Left ventricle myocardium inferior (tissue), 1 donor: ENCODE results near the gene CISTR. TPM values are rescaled to one million over a fixed set of nuclear protein-coding genes. Genes with fewer than 3 reads are reported as not detected.
"Not testable (repeated sequence)": the region's sequence is repeated elsewhere in the genome, so short reads cannot be mapped to it uniquely, and the experiment has no call there.

Experiments
- DNase-seq: peaks from one replicate; pipeline ENCODE4 v3.0.0-alpha.2; 2020
- H3K27ac ChIP-seq: fragments of 200-600 bp; replicated peaks from 2 replicates; pipeline ENCODE4 v1.8.0; 2021
- H3K27me3 ChIP-seq: fragments of 200-600 bp; 2 replicates; pipeline ENCODE4 v1.8.0; 2021; ENCODE audit warnings: low read depth
- H3K36me3 ChIP-seq: fragments of 200-600 bp; 2 replicates; pipeline ENCODE4 v1.8.0; 2021
- H3K4me1 ChIP-seq: fragments of 200-600 bp; 2 replicates; pipeline ENCODE4 v1.8.0; 2021
- H3K4me3 ChIP-seq: fragments of 200-600 bp; 2 replicates; pipeline ENCODE4 v1.8.0; 2021; ENCODE audit warnings: mild to moderate bottlenecking, moderate library complexity
- H3K9me3 ChIP-seq: fragments of 200-600 bp; replicated peaks from 2 replicates; pipeline ENCODE4 v1.8.0; 2021
- intact Hi-C: fragments of 100-400 bp; cut with micrococcal nuclease; formaldehyde crosslinking; loops from one replicate; pipeline ENCODE4 v1.11.0; 2022
- total RNA-seq: library from RNA; stranded (reverse); fragmentation: NEBNext Ultra II Directional; extraction: Animal tissue kit (Norgen Biotek cat#: 25700); gene quantifications from one replicate; pipeline ENCODE4 v1.2.1, GENCODE V29; 2021
- TF ChIP-seq, protein P1 (sequence below): fragments of 200-600 bp; IDR thresholded peaks from 2 replicates; pipeline ENCODE4 v1.8.0; 2021; ENCODE audit warnings: antibody characterized with exemption, mild to moderate bottlenecking, borderline replicate concordance
- donor health status: DM: no; HTN: yes; CAD: no; lungs with severe emphysema.

The CISTR gene
- total RNA-seq, 1 donor from 2014 or later = 2.1 TPM

DNA sequence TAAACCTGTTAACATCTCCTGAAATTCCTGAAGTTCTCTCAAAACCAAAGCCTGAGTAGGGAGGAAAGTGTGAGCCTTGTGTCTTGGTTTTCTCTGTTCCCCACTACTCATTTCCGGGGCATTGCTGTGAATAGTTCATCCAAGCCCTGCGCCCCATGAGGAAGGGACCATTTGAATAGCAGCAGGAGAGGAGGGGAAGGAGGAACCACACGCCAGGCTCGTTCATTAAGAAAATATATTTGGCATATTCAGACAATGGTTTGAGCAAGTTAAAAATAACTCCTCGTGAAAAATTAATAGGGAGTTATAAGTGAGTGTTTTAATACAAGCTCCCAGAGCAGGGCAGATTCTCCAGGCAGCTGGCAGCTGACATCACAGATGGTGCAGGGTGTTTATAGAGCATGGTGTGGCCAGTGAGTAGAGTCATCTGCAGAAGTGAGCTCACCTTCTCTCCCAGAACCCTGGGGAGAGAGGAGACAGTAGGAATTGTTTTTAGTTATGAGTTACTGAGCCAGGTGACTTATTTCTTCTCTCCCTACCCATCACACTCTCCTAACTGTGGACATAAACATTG lies 29.5 kb upstream of the CISTR start:
- no peak for DNase-seq
- intact Hi-C loops = no loop called here

DNA sequence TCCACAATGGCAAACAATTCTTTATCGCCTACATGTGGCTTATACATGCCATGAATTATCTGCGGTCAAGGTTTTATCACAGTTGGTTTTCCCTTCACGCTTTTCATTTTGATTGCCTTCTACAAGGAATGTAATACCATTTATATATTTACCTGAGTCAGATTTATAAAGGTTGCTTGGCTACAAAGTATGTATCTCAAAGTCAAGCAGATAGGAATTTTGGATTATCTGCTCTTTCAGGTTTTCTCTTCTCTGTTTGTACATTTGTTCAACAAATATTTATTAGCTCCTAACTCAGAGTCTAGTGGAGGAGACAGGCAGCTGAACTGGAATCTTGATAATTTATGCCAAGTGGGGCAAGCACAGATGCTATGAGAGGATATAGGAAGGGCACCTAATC lies 28.5 kb upstream of the CISTR start:
- Histone ChIP-seq H3K27ac (no peak overlapping the region), H3K9me3 (no peaks in the 10 kb centered on the region), H3K4me3 (no peak overlapping the region), H3K36me3 (no peaks in the 10 kb centered on the region), H3K27me3 (peaks cover 77% of the 10 kb centered on the region), H3K4me1 (peaks cover 7% of the 10 kb centered on the region)
- DNase-seq = no peak
- intact Hi-C loops = no loop called here
- TF ChIP-seq, protein P1, sequence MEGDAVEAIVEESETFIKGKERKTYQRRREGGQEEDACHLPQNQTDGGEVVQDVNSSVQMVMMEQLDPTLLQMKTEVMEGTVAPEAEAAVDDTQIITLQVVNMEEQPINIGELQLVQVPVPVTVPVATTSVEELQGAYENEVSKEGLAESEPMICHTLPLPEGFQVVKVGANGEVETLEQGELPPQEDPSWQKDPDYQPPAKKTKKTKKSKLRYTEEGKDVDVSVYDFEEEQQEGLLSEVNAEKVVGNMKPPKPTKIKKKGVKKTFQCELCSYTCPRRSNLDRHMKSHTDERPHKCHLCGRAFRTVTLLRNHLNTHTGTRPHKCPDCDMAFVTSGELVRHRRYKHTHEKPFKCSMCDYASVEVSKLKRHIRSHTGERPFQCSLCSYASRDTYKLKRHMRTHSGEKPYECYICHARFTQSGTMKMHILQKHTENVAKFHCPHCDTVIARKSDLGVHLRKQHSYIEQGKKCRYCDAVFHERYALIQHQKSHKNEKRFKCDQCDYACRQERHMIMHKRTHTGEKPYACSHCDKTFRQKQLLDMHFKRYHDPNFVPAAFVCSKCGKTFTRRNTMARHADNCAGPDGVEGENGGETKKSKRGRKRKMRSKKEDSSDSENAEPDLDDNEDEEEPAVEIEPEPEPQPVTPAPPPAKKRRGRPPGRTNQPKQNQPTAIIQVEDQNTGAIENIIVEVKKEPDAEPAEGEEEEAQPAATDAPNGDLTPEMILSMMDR = no peak

More for the DNA sequence above, 29.5 kb upstream of the CISTR start:
- TF ChIP-seq, protein P1 = no peak
- H3K9me3 ChIP-seq = no peaks in the 10 kb centered on the region
- no peaks in the 10 kb centered on the region for H3K36me3 ChIP-seq
- peaks cover 85% of the 10 kb centered on the region for H3K27me3 ChIP-seq
- no peak overlapping the region for H3K4me3 ChIP-seq
- H3K27ac ChIP-seq = no peak overlapping the region
- H3K4me1 ChIP-seq = peaks cover 3% of the 10 kb centered on the region

DNA sequence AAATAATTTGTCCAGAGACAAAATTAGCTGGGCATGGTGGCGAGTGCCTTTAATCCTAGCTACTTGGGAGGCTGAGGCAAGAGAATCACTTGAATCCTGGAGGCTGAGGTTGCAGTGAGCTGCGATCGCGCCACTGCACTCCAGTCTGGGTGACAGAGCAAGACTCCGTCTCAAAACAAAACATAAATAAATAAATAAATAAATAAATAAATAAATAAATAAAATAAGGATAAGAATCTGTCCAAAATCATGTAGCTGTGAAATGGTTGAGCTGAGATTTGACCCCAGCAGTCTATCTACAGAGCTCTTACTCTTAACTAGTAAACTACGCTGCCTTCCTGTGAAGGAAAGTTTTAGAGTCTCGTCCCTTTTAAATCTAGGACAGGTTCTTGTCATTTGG lies 27.9 kb upstream of the CISTR start:
- H3K4me1 ChIP-seq, H3K9me3 ChIP-seq, H3K36me3 ChIP-seq, H3K4me3 ChIP-seq, DNase-seq, intact Hi-C loops, H3K27ac ChIP-seq: not testable (repeated sequence)
- peaks cover 70% of the 10 kb centered on the region for H3K27me3 ChIP-seq

DNA sequence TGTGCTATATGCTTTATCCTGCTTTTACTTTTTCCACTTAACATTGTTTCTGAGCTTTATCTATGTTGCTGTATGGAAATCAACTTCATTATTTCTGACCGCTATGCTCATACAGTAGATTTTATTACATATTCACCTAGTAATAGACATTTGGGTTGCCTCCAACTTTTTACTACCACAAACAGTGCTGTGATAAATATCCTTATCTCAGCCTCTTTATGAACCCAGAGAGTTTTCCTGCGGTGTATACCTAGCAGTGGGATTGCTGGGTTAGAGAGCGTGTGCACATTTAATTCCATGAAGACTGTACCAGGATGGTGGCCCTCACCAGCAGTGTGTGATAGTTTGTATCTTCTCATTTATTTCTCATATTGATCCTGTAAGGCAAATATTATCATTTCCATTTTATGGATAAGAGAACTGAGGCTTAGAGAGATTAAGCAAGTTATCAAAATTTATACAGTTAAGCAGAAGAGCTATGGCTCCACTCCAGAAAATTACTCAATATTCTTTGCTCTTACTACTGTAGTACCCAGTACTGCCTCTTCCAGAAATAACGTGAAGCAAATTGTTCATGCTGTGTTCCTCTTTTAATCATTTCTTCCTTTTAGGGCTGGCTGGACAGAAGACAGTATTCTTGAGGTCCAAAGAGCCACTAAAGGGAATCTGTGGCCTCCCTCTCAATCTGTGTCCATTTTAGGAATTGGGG lies 26.3 kb upstream of the CISTR start:
- peaks cover 69% of the 10 kb centered on the region for H3K27me3 ChIP-seq
- no peaks in the 10 kb centered on the region for H3K36me3 ChIP-seq
- TF ChIP-seq, protein P1 = no peak
- no peak overlapping the region for H3K27ac ChIP-seq
- peaks cover 7% of the 10 kb centered on the region for H3K4me1 ChIP-seq
- intact Hi-C loops = no loop called here
- H3K4me3 ChIP-seq = no peak overlapping the region
- DNase-seq = no peak
- H3K9me3 ChIP-seq = no peaks in the 10 kb centered on the region

DNA sequence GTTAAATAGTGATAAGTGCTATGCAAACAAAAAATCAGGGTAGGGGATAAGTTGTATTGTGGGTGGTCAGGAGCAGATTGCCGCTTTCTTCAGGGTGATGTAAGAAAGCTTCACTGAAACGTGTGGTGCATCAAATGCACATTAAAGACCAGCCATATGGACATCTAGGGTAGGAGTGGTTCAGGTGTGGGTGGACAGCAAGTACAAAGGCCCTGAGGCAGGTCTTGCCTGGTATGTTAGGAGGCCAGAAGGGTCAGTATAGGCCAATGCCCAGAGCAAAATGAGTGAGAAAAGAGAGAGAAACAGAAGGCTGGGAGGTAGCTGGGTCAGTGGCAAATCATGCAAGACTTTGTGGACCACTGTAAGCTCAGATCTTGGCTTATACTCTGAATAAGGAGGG lies 25.6 kb upstream of the CISTR start:
- no peak overlapping the region for H3K27ac ChIP-seq
- DNase-seq = no peak
- H3K36me3 ChIP-seq = no peaks in the 10 kb centered on the region
- H3K4me1 ChIP-seq = peaks cover 7% of the 10 kb centered on the region
- no peaks in the 10 kb centered on the region for H3K9me3 ChIP-seq
- H3K27me3 ChIP-seq = peaks cover 67% of the 10 kb centered on the region
- no peak overlapping the region for H3K4me3 ChIP-seq
- intact Hi-C loops = no loop called here
- TF ChIP-seq, protein P1 = no peak

DNA sequence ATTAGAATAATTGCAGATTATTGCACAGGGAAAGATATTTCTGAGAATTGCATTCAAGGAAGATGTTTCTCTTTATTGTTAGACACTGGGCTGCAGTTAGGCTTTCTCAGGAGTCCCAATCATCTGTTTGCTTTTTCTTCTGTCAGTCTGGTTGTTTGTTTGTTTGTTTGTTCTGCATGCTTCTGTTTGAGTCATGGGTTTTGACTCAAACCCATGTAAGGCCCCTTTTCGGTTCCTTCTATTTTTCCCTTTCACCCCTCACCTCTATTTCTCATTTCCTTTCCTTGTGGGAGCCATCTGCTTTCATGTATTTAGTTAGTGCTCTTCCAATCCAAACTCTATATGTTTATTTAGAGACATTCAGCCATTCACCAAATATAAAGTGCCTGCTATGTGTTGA lies 25.1 kb upstream of the CISTR start:
- intact Hi-C loops = no loop called here
- H3K4me3 ChIP-seq = no peak overlapping the region
- no peak overlapping the region for H3K27ac ChIP-seq
- H3K4me1 ChIP-seq = peaks cover 7% of the 10 kb centered on the region
- H3K9me3 ChIP-seq = no peaks in the 10 kb centered on the region
- no peaks in the 10 kb centered on the region for H3K36me3 ChIP-seq
- TF ChIP-seq, protein P1 = no peak
- DNase-seq = no peak
- H3K27me3 ChIP-seq = peaks cover 67% of the 10 kb centered on the region
